Spleen (tissue), 11 donors: ENCODE data around the gene CYP2F1. TPM values are rescaled to one million over a fixed set of nuclear protein-coding genes. Genes with fewer than 3 reads are reported as not detected.
"Not testable (repeated sequence)": the region's sequence is repeated elsewhere in the genome, so short reads cannot be mapped to it uniquely, and the experiment has no call there.

ENCODE experiments used
- DNase-seq: peaks from one replicate; pipeline ENCODE4 v3.0.0-alpha.2; 2020
- H3K27ac ChIP-seq, 8 donors: fragments of 200-600 bp; sonication (generic) in 7 of 8; 1 replicate in 4 of 8; 2 replicates in 4 of 8; pipeline versions ENCODE4 v1.5.0 to v1.8.0; 2016 to 2021; ENCODE audit warnings: inconsistent platforms in 4 of 8, mild to moderate bottlenecking in 4 of 8, moderate library complexity in 1 of 8
- H3K27me3 ChIP-seq, 7 donors: fragments of 200-600 bp; sonication (generic) in 6 of 7; replicated peaks in 1 of 7; 1 replicate in 4 of 7; 2 replicates in 3 of 7; pipeline versions ENCODE4 v1.5.0 to v1.8.0; 2016 to 2021; ENCODE audit warnings: inconsistent platforms in 3 of 7, mild to moderate bottlenecking in 1 of 7
- H3K36me3 ChIP-seq, 6 donors: fragments of 200-600 bp; sonication (generic) in 5 of 6; 1 replicate in 4 of 6; 2 replicates in 2 of 6; pipeline versions ENCODE4 v1.5.0 to v1.8.0; 2016 to 2021; ENCODE audit warnings: inconsistent platforms in 2 of 6
- H3K4me1 ChIP-seq, 6 donors: fragments of 200-600 bp; sonication (generic) in 5 of 6; 1 replicate in 3 of 6; 2 replicates in 3 of 6; pipeline versions ENCODE4 v1.5.0 to v1.8.0; 2016 to 2021; ENCODE audit warnings: inconsistent platforms in 3 of 6
- H3K4me3 ChIP-seq, 8 donors: fragments of 200-600 bp; sonication (generic) in 7 of 8; 1 replicate in 4 of 8; 2 replicates in 4 of 8; pipeline versions ENCODE4 v1.5.0 to v1.8.0; 2016 to 2021; ENCODE audit warnings: inconsistent platforms in 4 of 8, mild to moderate bottlenecking in 4 of 8, moderate library complexity in 2 of 8
- H3K9me3 ChIP-seq, 8 donors: fragments of 200-600 bp; sonication (generic) in 7 of 8; 1 replicate in 4 of 8; 2 replicates in 4 of 8; pipeline versions ENCODE4 v1.5.0 to v1.8.0; 2016 to 2021; ENCODE audit warnings: inconsistent platforms in 4 of 8
- CTCF ChIP-seq, 11 experiments: fragments of 200-600 bp in 7 of 11; fragments of 450-650 bp in 4 of 11; sonication (generic) in 4 of 11; IDR thresholded peaks in 8 of 11; conservative IDR thresholded peaks in 3 of 11; 1 replicate in 7 of 11; 2 replicates in 4 of 11; pipeline versions ENCODE4 v1.4.0 to v1.8.0; 2016 to 2021; ENCODE audit warnings: antibody characterized with exemption in 11 of 11, inconsistent platforms in 4 of 11, mild to moderate bottlenecking in 1 of 11
- POLR2A ChIP-seq, 3 donors: fragments of 450-650 bp; IDR thresholded peaks; one replicate each; pipeline ENCODE4 v1.5.1; 2017; ENCODE audit warnings: antibody characterized with exemption in 3 of 3, mild to moderate bottlenecking in 1 of 3
- POLR2AphosphoS5 ChIP-seq, 3 donors: sonication (generic); formaldehyde crosslinking; IDR thresholded peaks; one replicate each; pipeline ENCODE4 v1.5.1; 2017; ENCODE audit warnings: antibody characterized with exemption in 3 of 3
- WGBS, 5 donors: extraction: QIAGEN DNeasy Blood & Tissue Kit in 3 of 5; methylation state at CpG; one replicate each; pipeline versions ENCODE4 v1.1.5 to v1.1.7; 2013 to 2018; 5-methylcytosine and 5-hydroxymethylcytosine counted together
- intact Hi-C: fragments of 100-400 bp; cut with DNase I; formaldehyde crosslinking; loops from one replicate; pipeline ENCODE4 v1.15.0; 2023; ENCODE audit warnings: low total_unique reads
- polyA plus RNA-seq, 3 donors: library from polyadenylated mRNA; stranded (reverse); fragments of 200-250 nt; gene quantifications; one replicate each; pipeline ENCODE4 v1.2.1, GENCODE V29; 2013
- total RNA-seq, 7 donors: library from RNA; depleted of rRNA in 3 of 7; stranded (reverse); fragments of >200 nt in 3 of 7; fragmentation: NEBNext Ultra II Directional in 4 of 7; extraction: Animal tissue kit (Norgen Biotek cat#: 25700) in 4 of 7; gene quantifications; one replicate each; pipeline versions ENCODE4 v1.1.0 to v1.2.1, GENCODE V29; 2016 to 2021
- donor health status: healthy with polysubstance abuse.
- donor health status: DM: no; HTN: no; CAD: no; lungs with moderate emphysema.
- donor health status: DM: no; HTN: no; CAD: no.
- donor health status: Bipolar disorder and iron deficiency.
- donor health status: healthy.
- donor health status: DM: no; HTN: no; CAD: no.
- donor health status: DM: yes; HTN: yes; CAD: no.

The CYP2F1 gene
- total and polyA plus RNA-seq, 10 donors: not detected

GRCh38 chr19:41096353-41096752 is 17.9 kb upstream of the CYP2F1 start:
- Histone ChIP-seq H3K27me3 (peaks cover 0 to 60% (median 5%) of the 10 kb centered on the region in 7 donors), H3K9me3 (peaks cover 0 to 22% (median 9%) of the 10 kb centered on the region in 8 donors), H3K4me3 (no peak overlapping the region), H3K27ac (no peak overlapping the region), H3K4me1 (no peaks in the 10 kb centered on the region), H3K36me3 (no peaks in the 10 kb centered on the region)
- no peak for DNase-seq
- 86 to 91% (median 87%) methylated on average over 6 to 7 of the region's 7 CpGs for WGBS, 5 donors
- no peak for TF ChIP-seq CTCF (IDR thresholded peaks at IDR 0.05 in 8 of 11, conservative IDR thresholded peaks at IDR 0.05 in 3 of 11)
- no peak for TF ChIP-seq POLR2AphosphoS5 (IDR thresholded peaks at IDR 0.05)
- TF ChIP-seq POLR2A (IDR thresholded peaks at IDR 0.05): no peak
- intact Hi-C loops: no loop called here

GRCh38 chr19:41097302-41097701 is 16.9 kb upstream of the CYP2F1 start:
- Histone ChIP-seq H3K9me3 (peaks cover 0 to 32% (median 18%) of the 10 kb centered on the region in 8 donors), H3K4me1 (no peaks in the 10 kb centered on the region), H3K27me3 (peaks cover 0 to 51% (median 5%) of the 10 kb centered on the region in 7 donors), H3K27ac (no peak overlapping the region), H3K36me3 (no peaks in the 10 kb centered on the region), H3K4me3 (no peak overlapping the region)
- intact Hi-C loops: no loop called here
- no peak for TF ChIP-seq POLR2A (IDR thresholded peaks at IDR 0.05)
- no peak for TF ChIP-seq POLR2AphosphoS5 (IDR thresholded peaks at IDR 0.05)
- no peak for TF ChIP-seq CTCF (IDR thresholded peaks at IDR 0.05 in 8 of 11, conservative IDR thresholded peaks at IDR 0.05 in 3 of 11)
- 52 to 82% (median 76%) methylated on average over 2 of the region's 2 CpGs for WGBS, 5 donors
- DNase-seq: no peak

- TF ChIP-seq CTCF (IDR thresholded peaks at IDR 0.05 in 8 of 11, conservative IDR thresholded peaks at IDR 0.05 in 3 of 11): no peak
- TF ChIP-seq POLR2AphosphoS5 (IDR thresholded peaks at IDR 0.05): no peak
- no peak for TF ChIP-seq POLR2A (IDR thresholded peaks at IDR 0.05)
- Histone ChIP-seq H3K27ac (no peak overlapping the region), H3K36me3 (no peaks in the 10 kb centered on the region), H3K27me3 (peaks cover 0 to 38% (median 0%) of the 10 kb centered on the region in 7 donors), H3K4me3 (no peak overlapping the region), H3K4me1 (no peaks in the 10 kb centered on the region), H3K9me3 (peaks cover 0 to 40% (median 24%) of the 10 kb centered on the region in 8 donors)
- 74 to 83% (median 75%) methylated on average over 5 of the region's 5 CpGs for WGBS, 5 donors
- no peak for DNase-seq
- intact Hi-C loops: no loop called here
Observed at GRCh38 chr19:41098762-41099161, 15.5 kb upstream of the CYP2F1 start.

GRCh38 chr19:41102210-41102609 is 12.0 kb upstream of the CYP2F1 start:
- intact Hi-C loops, H3K4me3 ChIP-seq, DNase-seq, H3K27ac ChIP-seq, H3K36me3 ChIP-seq, H3K4me1 ChIP-seq: not testable (repeated sequence)
- peaks cover 0 to 17% (median 0%) of the 10 kb centered on the region in 7 donors for H3K27me3 ChIP-seq
- 89 to 97% (median 90%) methylated on average over 1 of the region's 1 CpG for WGBS, 5 donors
- H3K9me3 ChIP-seq: peaks cover 0 to 49% (median 27%) of the 10 kb centered on the region in 8 donors

GRCh38 chr19:41106177-41106576 is 8.1 kb upstream of the CYP2F1 start:
- TF ChIP-seq CTCF (IDR thresholded peaks at IDR 0.05 in 8 of 11, conservative IDR thresholded peaks at IDR 0.05 in 3 of 11): no peak
- TF ChIP-seq POLR2AphosphoS5 (IDR thresholded peaks at IDR 0.05): no peak
- no peak for TF ChIP-seq POLR2A (IDR thresholded peaks at IDR 0.05)
- no peak overlapping the region for H3K27ac ChIP-seq
- WGBS, 5 donors: 67 to 87% (median 73%) methylated on average over 3 of the region's 3 CpGs
- peaks cover 0 to 30% (median 19%) of the 10 kb centered on the region in 8 donors for H3K9me3 ChIP-seq
- no peak for DNase-seq
- H3K4me3 ChIP-seq: no peak overlapping the region
- H3K4me1 ChIP-seq: no peaks in the 10 kb centered on the region
- H3K36me3 ChIP-seq: no peaks in the 10 kb centered on the region
- H3K27me3 ChIP-seq: no peaks in the 10 kb centered on the region
- intact Hi-C loops: no loop called here
